GM13976 (cell line): ENCODE results near the gene ADCY2.

Experiments used
- DNase-seq: peaks from one replicate; pipeline ENCODE4 v3.0.0; 2012; ENCODE audit warnings: low spot score
- CTCF ChIP-seq: IDR thresholded peaks from 2 replicates; pipeline ENCODE4 v1.5.1; 2012; ENCODE audit warnings: borderline replicate concordance, mild to moderate bottlenecking; ENCODE audit not compliant: insufficient read depth; ENCODE audit errors: extremely low read depth, missing control alignments, control extremely low read depth
- in situ Hi-C: fragments of 300-500 bp; cut with MboI; formaldehyde crosslinking; loops from one replicate; pipeline ENCODE4 v1.12.0; 2022; ENCODE audit warnings: low sequenced_read_pairs, mixed read lengths, inconsistent platforms; ENCODE audit not compliant: unreplicated experiment

ADCY2 gene

GRCh38 chr5:7764452-7764851 lies 368.5 kb downstream of the ADCY2 start:
- DNase-seq = no peak
- in situ Hi-C loops = no loop called here
- TF ChIP-seq CTCF = no peak

- DNase-seq = no peak
- in situ Hi-C loops = no loop called here
- no peak for TF ChIP-seq CTCF
Measured at GRCh38 chr5:7770436-7770835, 374.5 kb downstream of the ADCY2 start.

GRCh38 chr5:7772141-7772540 lies 376.2 kb downstream of the ADCY2 start:
- TF ChIP-seq CTCF = no peak
- in situ Hi-C loops = no loop called here
- DNase-seq = no peak

- in situ Hi-C loops = no loop called here
- no peak for DNase-seq
- no peak for TF ChIP-seq CTCF
Measured at GRCh38 chr5:7773178-7773577, 377.2 kb downstream of the ADCY2 start.

- TF ChIP-seq CTCF = no peak
- DNase-seq = no peak
- in situ Hi-C loops = no loop called here
Measured at GRCh38 chr5:7776442-7776841, 380.5 kb downstream of the ADCY2 start.

- in situ Hi-C loops = no loop called here
- no peak for TF ChIP-seq CTCF
- DNase-seq = no peak
Measured at GRCh38 chr5:7779019-7780005, 383.4 kb downstream of the ADCY2 start.

- TF ChIP-seq CTCF = no peak
- in situ Hi-C loops = no loop called here
- no peak for DNase-seq
Measured at GRCh38 chr5:7781899-7782298, 386.0 kb downstream of the ADCY2 start.
